GM19351 (cell line): ENCODE results near the gene CCDC149.
A peak's percentile ranks its signal among the peaks of the same experiment; 100 is the strongest.

Experiments
- ATAC-seq: cut with Tn5 transposase; IDR thresholded peaks from one replicate; pipeline ENCODE4 v1.9.1; 2021; ENCODE audit warnings: mild to moderate bottlenecking, moderate library complexity; ENCODE audit not compliant: unreplicated experiment

Gene CCDC149

GRCh38 chr4:24881508-24882196 lies 31.2 kb downstream of the CCDC149 start:
- no peak for ATAC-seq

- no peak for ATAC-seq
Measured at GRCh38 chr4:24880186-24880585, 32.7 kb downstream of the CCDC149 start.

- no peak for ATAC-seq
Measured at GRCh38 chr4:24878636-24879016, 34.2 kb downstream of the CCDC149 start.

GRCh38 chr4:24877868-24878635 lies 34.8 kb downstream of the CCDC149 start:
- ATAC-seq: no peak

- ATAC-seq: no peak
Measured at GRCh38 chr4:24876431-24876830, 36.4 kb downstream of the CCDC149 start.

- no peak for ATAC-seq
Measured at GRCh38 chr4:24872720-24873119, 40.1 kb downstream of the CCDC149 start.

- no peak for ATAC-seq
Measured at GRCh38 chr4:24871210-24871609, 41.6 kb downstream of the CCDC149 start.

- no peak for ATAC-seq
Measured at GRCh38 chr4:24867766-24868296, 45.0 kb downstream of the CCDC149 start.

GRCh38 chr4:24867251-24867650 lies 45.6 kb downstream of the CCDC149 start:
- ATAC-seq: no peak

GRCh38 chr4:24865401-24865800 lies 47.4 kb downstream of the CCDC149 start:
- no peak for ATAC-seq

- no peak for ATAC-seq
Measured at GRCh38 chr4:24863799-24864198, 49.0 kb downstream of the CCDC149 start.

GRCh38 chr4:24862073-24862751 lies 50.6 kb downstream of the CCDC149 start:
- peak; percentile 77 for ATAC-seq

- ATAC-seq: no peak
Measured at GRCh38 chr4:24858550-24858949, 54.3 kb downstream of the CCDC149 start.

GRCh38 chr4:24858026-24858425 lies 54.8 kb downstream of the CCDC149 start:
- no peak for ATAC-seq

- peak; percentile 97 for ATAC-seq
Measured at GRCh38 chr4:24856586-24856985, 56.3 kb downstream of the CCDC149 start.

GRCh38 chr4:24855741-24856140 lies 57.1 kb downstream of the CCDC149 start:
- no peak for ATAC-seq

GRCh38 chr4:24853142-24853541 lies 59.7 kb downstream of the CCDC149 start:
- no peak for ATAC-seq

GRCh38 chr4:24850674-24851073 lies 62.2 kb downstream of the CCDC149 start:
- ATAC-seq: peak; percentile 43

GRCh38 chr4:24849756-24850155 lies 63.1 kb downstream of the CCDC149 start:
- ATAC-seq: no peak

GRCh38 chr4:24849351-24849750 lies 63.5 kb downstream of the CCDC149 start:
- ATAC-seq: no peak

- no peak for ATAC-seq
Measured at GRCh38 chr4:24846716-24847115, 66.1 kb downstream of the CCDC149 start.

GRCh38 chr4:24845902-24846301 lies 66.9 kb downstream of the CCDC149 start:
- ATAC-seq: no peak
